HG03469 (cell line): ENCODE data around the gene USP15.

ENCODE experiments used
- ATAC-seq: cut with Tn5 transposase; IDR thresholded peaks from one replicate; pipeline ENCODE4 v1.9.1; 2021; ENCODE audit warnings: mild to moderate bottlenecking, moderate library complexity, moderate number of reproducible peaks; ENCODE audit not compliant: unreplicated experiment

USP15 gene

GRCh38 chr12:62279961-62280360, 19.8 kb downstream of the USP15 start:
- ATAC-seq, result no peak

DNA sequence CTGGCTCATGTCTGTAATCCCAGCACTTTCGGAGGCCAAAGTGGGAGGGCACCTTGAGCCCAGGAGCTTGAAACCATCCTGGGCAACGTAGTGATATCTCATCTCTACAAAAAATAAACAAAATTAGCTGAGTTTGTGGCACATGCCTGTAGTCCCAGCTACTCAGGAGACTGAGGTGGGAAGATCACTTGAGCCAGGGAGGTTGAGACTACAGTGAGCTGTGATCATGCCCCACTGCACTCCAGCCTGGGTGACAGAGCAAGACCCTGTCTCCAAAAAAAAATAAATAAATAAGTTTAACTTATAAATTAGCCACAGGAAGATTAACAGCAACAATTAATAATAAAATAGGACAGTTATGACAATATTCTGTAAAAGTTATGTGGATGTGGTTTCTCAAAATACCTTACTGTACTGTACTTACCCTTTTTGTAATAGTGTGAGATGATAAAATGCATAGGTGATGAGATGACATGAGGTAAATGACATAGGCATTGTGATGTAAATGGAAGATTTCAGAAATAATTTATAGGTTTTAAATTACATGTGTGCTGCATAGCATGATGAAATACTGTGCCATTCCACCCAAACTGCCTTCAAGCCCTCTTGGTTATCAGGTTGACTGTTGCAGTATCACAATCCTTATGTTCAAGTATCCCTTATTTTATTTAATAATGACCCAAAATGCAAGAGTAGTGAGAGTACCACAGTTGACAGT, 22.0 kb downstream of the USP15 start:
- no peak for ATAC-seq

- ATAC-seq, result no peak
Observed at GRCh38 chr12:62284749-62285148, 24.5 kb downstream of the USP15 start.

DNA sequence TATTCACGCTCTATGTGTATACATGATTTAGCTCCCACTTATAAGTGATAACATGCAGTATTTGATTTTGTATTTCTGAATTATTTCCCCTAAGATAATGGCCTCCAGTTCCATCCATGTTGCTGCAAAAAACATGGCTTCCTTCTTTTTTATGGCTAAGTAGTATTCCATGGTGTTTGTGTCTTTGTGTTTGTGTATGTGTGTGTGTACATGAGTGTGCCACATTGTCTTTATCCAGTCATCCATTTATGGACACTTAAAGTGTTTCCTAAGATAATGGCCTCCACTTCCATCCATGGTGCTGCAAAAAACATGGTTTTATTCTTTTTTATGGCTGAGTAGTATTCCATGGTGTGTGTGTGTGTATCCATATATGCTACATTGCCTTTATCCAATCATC, 25.1 kb downstream of the USP15 start:
- no peak for ATAC-seq

DNA sequence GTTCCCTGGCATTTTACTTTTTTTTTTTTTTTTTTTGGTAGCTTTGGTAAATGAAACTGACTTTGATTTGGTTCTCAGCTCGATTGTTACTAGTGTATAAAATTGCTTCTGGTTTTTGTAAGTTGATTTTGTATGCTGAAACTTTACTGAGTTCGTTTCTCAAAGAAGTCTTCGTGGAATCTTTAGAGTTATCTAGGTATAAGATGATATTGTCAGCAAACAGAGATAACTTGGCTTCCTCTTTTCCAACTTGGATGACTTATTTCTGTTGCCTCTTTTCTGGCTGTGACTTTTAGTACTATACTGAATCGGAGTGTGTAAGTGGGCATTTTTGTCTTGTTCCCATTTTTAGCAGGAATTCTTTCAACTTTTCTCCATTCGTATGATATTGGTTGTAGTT, 28.1 kb downstream of the USP15 start:
- no peak for ATAC-seq

DNA sequence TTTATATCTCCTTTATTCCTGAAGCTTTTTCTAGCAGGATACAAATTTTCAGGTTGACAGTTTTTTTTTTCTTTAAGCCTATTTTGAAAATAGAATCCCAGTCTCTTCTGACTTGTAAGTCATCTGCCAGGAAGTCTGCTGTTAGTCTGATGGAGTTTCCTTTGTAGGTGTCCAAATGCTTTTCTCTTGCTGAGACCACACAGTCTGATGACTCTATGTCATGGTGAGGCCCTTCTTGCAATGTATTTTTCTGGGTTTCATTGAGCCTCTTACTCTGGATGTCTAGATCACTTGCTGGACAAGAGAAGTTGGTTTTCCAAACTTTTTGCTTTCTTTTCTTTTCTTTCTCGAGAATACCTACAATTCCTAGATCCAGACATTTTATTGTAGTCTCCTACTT, 30.6 kb downstream of the USP15 start:
- ATAC-seq, result no peak

DNA sequence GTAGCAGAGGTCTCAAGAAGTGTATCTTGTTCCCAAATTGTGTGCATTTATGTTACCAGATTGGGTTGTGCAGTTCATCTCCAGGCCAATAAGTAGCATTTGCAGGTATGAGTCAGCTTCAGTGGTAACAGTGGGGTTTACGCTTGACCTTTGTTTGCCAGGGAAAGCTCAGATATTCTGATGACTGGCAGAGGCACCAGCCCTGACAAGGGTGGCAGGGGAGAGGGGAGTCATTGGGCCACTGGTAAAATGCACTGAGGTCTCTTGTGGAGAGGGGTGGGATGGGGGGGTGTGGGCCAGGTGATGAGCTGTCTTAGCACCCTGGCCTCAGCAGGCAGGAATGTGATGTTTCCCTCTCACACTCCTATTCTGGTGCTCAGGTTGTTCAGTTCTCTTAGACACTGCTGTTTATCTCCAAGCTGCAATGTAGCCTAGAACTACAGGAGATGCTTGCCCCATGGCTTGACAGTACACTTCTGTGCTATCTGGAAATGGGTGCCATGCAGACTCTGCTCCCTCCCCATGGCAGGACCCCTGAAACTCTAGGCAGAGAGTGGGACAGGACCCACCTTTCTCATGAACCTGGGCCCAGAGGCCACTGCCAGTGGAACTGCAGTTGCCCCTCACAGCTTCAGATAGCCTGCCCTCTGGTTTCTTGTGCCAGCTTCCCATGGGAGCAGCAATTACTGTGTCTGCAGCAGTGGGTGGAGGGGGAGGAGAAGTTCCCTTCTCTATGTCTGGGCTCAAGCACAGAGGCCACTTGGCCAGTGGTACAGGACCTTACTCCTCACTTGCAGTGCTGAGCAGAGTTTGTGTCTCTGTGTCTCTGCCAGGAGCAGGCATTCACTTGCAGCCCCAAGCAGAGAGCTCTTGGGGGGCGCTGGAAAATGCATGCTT, 31.9 kb downstream of the USP15 start:
- no peak for ATAC-seq

- ATAC-seq, result no peak
Observed at GRCh38 chr12:62292761-62293344, 32.6 kb downstream of the USP15 start.

DNA sequence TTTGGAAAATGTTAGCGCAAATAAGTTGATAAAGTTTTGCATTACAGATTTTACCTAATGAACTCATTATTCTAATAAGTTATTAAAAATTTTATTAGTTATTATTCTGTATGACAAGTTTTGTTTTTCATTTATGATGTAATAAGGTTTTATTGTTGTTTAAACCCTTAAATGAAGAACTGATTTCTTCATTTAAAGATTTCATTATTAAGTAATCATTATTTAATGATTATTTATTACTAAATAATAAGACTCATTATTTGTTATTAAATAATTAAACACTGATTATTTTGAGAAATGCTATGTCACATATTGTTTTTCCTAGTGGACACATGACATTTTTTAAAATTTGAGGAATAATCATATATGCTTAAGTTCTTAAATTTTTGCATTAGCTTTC, 34.2 kb downstream of the USP15 start:
- ATAC-seq, result no peak

- no peak for ATAC-seq
Observed at GRCh38 chr12:62296001-62296400, 35.8 kb downstream of the USP15 start.

DNA sequence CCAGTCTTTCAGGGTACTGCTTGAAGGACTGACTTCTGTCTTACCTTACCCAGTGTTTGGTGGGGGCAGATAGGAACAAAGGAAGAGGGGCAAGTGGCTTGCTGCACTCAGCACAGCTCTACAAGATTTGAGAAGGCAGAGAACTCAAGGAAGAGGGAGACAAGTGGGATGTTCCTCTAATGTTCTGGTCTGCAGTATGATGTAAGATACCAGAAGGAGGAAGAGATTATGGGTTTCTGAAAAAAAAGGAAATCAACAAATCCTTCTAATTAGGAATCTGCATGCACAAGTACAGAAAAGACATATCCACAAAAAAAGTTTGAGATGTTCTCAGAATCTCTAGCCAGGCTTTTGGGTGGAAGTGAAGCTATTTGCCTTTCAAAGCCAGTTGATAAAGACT, 37.1 kb downstream of the USP15 start:
- no peak for ATAC-seq

DNA sequence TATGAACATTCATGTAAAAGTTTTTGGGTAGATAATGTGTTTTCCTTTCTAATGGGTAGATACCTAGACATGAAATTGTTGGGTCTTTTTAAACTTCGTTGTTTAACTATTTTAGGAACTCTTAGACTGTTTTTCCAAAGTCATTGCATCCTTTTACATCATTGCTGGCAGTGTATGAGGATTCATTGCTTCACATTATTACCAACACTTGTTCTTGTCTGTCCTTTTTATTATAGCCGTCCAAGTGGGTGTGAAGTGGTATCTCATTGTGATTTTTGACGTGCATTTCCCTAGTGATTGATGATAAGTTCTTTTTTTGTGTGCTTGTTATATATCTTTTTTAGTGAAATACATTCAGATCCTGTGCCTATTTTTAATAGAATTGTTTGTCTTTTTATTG, 39.4 kb downstream of the USP15 start:
- ATAC-seq, result no peak

- ATAC-seq, result no peak
Observed at GRCh38 chr12:62301080-62301798, 41.0 kb downstream of the USP15 start.

- ATAC-seq, result no peak
Observed at GRCh38 chr12:62301799-62302133, 41.6 kb downstream of the USP15 start.

- no peak for ATAC-seq
Observed at GRCh38 chr12:62304560-62304959, 44.4 kb downstream of the USP15 start.

DNA sequence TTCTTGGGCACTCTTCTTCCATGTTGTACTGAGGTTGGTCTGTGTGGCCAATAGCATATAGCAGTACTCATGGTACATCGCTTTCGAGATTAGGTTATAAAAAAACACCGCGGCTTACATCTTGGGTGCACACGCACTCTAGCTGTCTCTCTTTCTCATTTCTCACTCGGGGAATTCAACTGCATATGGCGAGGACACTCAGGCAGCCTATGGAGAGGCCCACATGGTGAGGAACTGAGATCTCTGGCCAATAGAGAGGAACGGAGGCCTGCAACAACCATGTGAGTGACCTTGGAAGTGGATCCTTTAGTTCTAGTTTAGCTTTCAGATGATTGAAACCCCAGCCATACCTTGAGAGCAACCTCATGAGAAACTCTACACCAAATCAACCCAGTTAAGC, 45.6 kb downstream of the USP15 start:
- no peak for ATAC-seq

- ATAC-seq, result no peak
Observed at GRCh38 chr12:62306569-62307530, 46.6 kb downstream of the USP15 start.

GRCh38 chr12:62308201-62308600, 48.0 kb downstream of the USP15 start:
- no peak for ATAC-seq

DNA sequence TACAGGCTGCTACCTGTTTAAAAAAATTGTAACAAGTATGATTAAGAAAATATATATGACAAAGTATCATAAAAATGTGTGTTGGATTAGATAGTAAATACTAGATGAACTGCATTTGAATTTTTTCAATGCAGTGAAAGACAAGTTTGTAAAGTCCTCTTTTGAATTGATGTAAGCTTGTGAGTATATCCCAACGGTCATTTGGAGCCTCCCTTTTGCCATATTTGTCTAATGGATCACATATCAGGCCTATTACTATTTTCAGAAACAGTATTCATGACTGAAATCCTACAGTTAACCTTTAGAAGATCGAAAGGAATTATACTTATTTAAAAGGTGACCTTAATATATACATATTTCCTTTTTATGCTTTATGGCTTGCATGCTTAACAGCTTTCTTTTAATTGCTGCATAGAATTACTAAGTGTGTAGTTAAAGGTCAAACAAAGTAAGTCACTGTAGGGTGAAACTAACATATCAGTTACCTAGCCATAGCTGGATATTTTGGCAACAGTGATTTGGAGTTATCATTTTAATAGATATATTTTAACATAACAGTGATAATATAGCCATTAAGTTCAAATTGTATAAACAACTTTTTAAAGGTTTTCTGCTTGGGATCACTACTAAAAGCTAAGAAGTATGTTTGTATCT, 53.6 kb downstream of the USP15 start:
- no peak for ATAC-seq

- ATAC-seq, result no peak
Observed at GRCh38 chr12:62317017-62317416, 56.8 kb downstream of the USP15 start.
